Measurements from ENCODE around the gene MUC22. TPM values are rescaled to one million over a fixed set of nuclear protein-coding genes. Genes with fewer than 3 reads are reported as not detected.
"Not testable (repeated sequence)": the region's sequence is repeated elsewhere in the genome, so short reads cannot be mapped to it uniquely, and the experiment has no call there.

The MUC22 gene
- total and polyA plus RNA-seq, 9 donors = not detected

- no peak for TF ChIP-seq CTCF (IDR thresholded peaks at IDR 0.05)
- TF ChIP-seq POLR2A (IDR thresholded peaks at IDR 0.05) = no peak
- TF ChIP-seq EP300 (IDR thresholded peaks at IDR 0.05) = no peak
- Histone ChIP-seq H3K27me3 (no peaks in the 10 kb centered on the region), H3K36me3 (no peaks in the 10 kb centered on the region), H3K4me3 (no peak overlapping the region), H3K27ac (no peak overlapping the region), H3K9me3 (no peaks in the 10 kb centered on the region), H3K4me1 (ENCODE audit: insufficient read depth) (no peaks in the 10 kb centered on the region)
- intact Hi-C loops (cut with DNase I) = no loop called here
- 91 to 94% (median 92%) methylated on average over 29 to 36 of the region's 36 CpGs for WGBS, 3 donors
- no peak for DNase-seq
Measured at GRCh38 chr6:31016659-31017299, 6.5 kb downstream of the MUC22 start.

DNA sequence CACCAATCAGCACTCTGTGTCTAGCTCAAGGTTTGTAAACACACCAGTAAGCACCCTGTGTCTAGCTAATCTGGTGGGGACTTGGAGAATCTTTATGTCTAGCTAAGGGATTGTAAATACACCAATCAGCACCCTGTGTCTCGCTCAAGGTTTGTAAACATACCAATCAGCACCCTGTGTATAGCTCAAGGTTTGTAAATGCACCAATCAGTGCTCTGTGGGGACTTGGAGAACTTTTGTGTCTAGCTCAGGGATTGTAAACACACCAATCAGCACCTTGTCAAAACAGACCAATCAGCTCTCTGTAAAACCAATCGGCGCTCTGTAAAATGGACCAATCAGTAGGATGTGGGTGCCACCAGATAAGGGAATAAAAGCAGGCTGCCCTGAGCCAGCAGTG is 7.2 kb downstream of the MUC22 start:
- intact Hi-C loops (cut with DNase I); H3K27me3 ChIP-seq; H3K36me3 ChIP-seq: not testable (repeated sequence)

DNA sequence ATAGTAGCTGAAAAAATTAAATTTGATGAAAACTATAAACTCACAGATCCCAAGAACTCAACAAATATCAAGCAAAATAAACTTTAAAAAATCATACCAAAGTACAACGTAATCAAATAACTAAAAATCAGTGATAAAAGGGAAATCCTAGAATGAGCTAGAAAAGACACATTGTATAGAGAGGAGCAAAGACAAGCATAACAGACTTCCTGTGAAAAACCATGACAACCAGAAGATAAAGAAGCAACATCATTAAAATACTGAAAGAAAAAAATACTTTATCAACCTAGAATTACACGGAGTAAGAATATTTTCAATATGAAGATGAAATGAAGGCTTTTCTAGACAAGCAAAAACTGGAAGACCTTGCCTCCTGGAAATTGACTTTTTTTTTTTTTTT is 9.8 kb downstream of the MUC22 start:
- Histone ChIP-seq H3K4me1 (ENCODE audit: insufficient read depth) (no peaks in the 10 kb centered on the region), H3K27me3 (no peaks in the 10 kb centered on the region), H3K27ac (no peak overlapping the region), H3K4me3 (no peak overlapping the region), H3K36me3 (no peaks in the 10 kb centered on the region), H3K9me3 (no peaks in the 10 kb centered on the region)
- WGBS, 3 donors = 9 to 22% (median 9%) methylated on average over 2 of the region's 2 CpGs
- intact Hi-C loops (cut with DNase I) = no loop called here
- TF ChIP-seq POLR2A (IDR thresholded peaks at IDR 0.05) = no peak
- no peak for TF ChIP-seq CTCF (IDR thresholded peaks at IDR 0.05)
- TF ChIP-seq EP300 (IDR thresholded peaks at IDR 0.05) = no peak
- DNase-seq = no peak

More for the DNA sequence above, 7.2 kb downstream of the MUC22 start:
- H3K4me1 ChIP-seq (ENCODE audit: insufficient read depth); H3K4me3 ChIP-seq; H3K27ac ChIP-seq; DNase-seq; H3K9me3 ChIP-seq: not testable (repeated sequence)
- WGBS, 3 donors = 92 to 95% (median 95%) methylated on average over 3 of the region's 3 CpGs

- H3K27ac ChIP-seq; H3K4me1 ChIP-seq (ENCODE audit: insufficient read depth); intact Hi-C loops (cut with DNase I); DNase-seq; H3K36me3 ChIP-seq; H3K9me3 ChIP-seq; H3K27me3 ChIP-seq; H3K4me3 ChIP-seq: not testable (repeated sequence)
- WGBS, 3 donors = 86 to 91% (median 89%) methylated on average over 29 to 36 of the region's 36 CpGs
Measured at GRCh38 chr6:31020631-31021255, 10.5 kb downstream of the MUC22 start.

DNA sequence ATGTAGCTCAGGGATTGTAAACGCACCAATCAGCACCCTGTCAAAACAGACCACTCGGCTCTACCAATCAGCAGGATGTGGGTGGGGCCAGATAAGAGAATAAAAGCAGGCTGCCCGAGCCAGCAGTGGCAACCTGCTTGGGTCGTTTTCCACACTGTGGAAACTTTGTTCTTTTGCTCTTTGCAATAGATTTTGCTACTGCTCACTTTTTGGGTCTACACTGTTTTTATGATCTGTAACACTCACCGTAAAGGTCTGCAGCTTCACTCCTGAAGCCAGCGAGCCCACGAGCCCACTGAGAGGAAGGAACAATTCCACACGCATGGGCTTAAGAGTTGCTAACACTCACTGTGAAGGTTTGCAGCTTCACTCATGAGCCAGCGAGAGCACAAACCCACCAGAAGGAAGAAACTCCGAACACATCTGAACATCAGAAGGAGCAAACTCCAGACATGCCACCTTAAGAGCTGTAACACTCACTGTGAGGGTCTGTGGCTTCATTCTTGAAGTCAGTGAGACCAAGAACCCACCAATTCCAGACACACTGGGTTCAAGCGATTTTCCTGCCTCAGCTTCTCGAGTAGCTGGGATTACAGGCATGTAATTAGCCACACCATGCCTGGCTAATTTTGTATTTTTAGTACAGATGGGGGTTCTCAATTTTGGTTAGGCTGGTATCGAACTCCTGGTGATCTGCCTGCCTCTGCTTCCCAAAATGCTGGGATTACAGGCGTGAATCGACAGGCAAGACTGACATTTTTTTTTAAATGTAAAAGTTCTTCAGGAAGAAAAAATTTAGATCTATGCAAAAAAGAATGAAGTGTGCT is 11.6 kb downstream of the MUC22 start:
- H3K9me3 ChIP-seq; DNase-seq; H3K4me3 ChIP-seq; H3K36me3 ChIP-seq; H3K27ac ChIP-seq; intact Hi-C loops (cut with DNase I); H3K4me1 ChIP-seq (ENCODE audit: insufficient read depth); H3K27me3 ChIP-seq: not testable (repeated sequence)
- 79 to 84% (median 84%) methylated on average over 15 of the region's 15 CpGs for WGBS, 3 donors

- 85 to 88% (median 87%) methylated on average over 4 of the region's 4 CpGs for WGBS, 3 donors
- no peak overlapping the region for H3K27ac ChIP-seq
- H3K4me3 ChIP-seq = no peak overlapping the region
- no peaks in the 10 kb centered on the region for H3K27me3 ChIP-seq
- no peak for DNase-seq
- TF ChIP-seq CTCF (IDR thresholded peaks at IDR 0.05) = no peak
- TF ChIP-seq EP300 (IDR thresholded peaks at IDR 0.05) = no peak
- no peaks in the 10 kb centered on the region for H3K4me1 ChIP-seq (ENCODE audit: insufficient read depth)
- no peaks in the 10 kb centered on the region for H3K36me3 ChIP-seq
- H3K9me3 ChIP-seq = no peaks in the 10 kb centered on the region
- intact Hi-C loops (cut with DNase I) = no loop called here
Measured at GRCh38 chr6:31025595-31025994, 15.3 kb downstream of the MUC22 start.
